Esophagus muscularis mucosa (tissue), 4 donors: Measurements from ENCODE around the gene PPP1R12C. TPM values are rescaled to one million over a fixed set of nuclear protein-coding genes. Genes with fewer than 3 reads are reported as not detected.

Experiments
- DNase-seq: peaks from one replicate; pipeline ENCODE4 v3.0.0-alpha.2; 2017; ENCODE audit errors: extremely low spot score
- H3K27ac ChIP-seq, 4 donors: fragments of 200-600 bp; sonication (generic); replicated peaks in 1 of 4; 1 replicate in 3 of 4; 2 replicates in 1 of 4; pipeline ENCODE4 v1.5.1; 2016 to 2019; ENCODE audit warnings: mild to moderate bottlenecking in 1 of 4
- H3K27me3 ChIP-seq, 4 donors: fragments of 200-600 bp; sonication (generic); one replicate each; pipeline versions ENCODE4 v1.5.1 to v1.6.0; 2016 to 2019
- H3K36me3 ChIP-seq, 4 donors: fragments of 200-600 bp; sonication (generic); one replicate each; pipeline ENCODE4 v1.5.1; 2016 to 2019
- H3K4me1 ChIP-seq, 4 donors: fragments of 200-600 bp; sonication (generic); one replicate each; pipeline ENCODE4 v1.5.1; 2016 to 2019
- H3K4me3 ChIP-seq, 4 donors: fragments of 200-600 bp; sonication (generic); 1 replicate in 2 of 4; 2 replicates in 2 of 4; pipeline ENCODE4 v1.5.1; 2016 to 2019; ENCODE audit warnings: mild to moderate bottlenecking in 4 of 4, moderate library complexity in 1 of 4
- H3K9me3 ChIP-seq, 4 donors: fragments of 200-600 bp; sonication (generic); 1 replicate in 3 of 4; 2 replicates in 1 of 4; pipeline ENCODE4 v1.5.1; 2016 to 2019
- EP300 ChIP-seq: sonication (generic); formaldehyde crosslinking; IDR thresholded peaks from one replicate; pipeline ENCODE4 v1.6.1; 2017; ENCODE audit warnings: antibody characterized with exemption
- POLR2A ChIP-seq: fragments of 450-650 bp; IDR thresholded peaks from one replicate; pipeline ENCODE4 v1.6.1; 2017; ENCODE audit warnings: antibody characterized with exemption, moderate library complexity, mild to moderate bottlenecking, low read depth
- POLR2AphosphoS5 ChIP-seq, 2 donors: sonication (generic); formaldehyde crosslinking; IDR thresholded peaks; one replicate each; pipeline ENCODE4 v1.6.1; 2017; ENCODE audit warnings: antibody characterized with exemption in 2 of 2
- WGBS: methylation state at CpG from one replicate; pipeline ENCODE4 v1.1.5; 2018; 5-methylcytosine and 5-hydroxymethylcytosine counted together
- intact Hi-C: fragments of 100-400 bp; cut with DNase I; formaldehyde crosslinking; loops from one replicate; pipeline ENCODE4 v1.15.1; 2023
- total RNA-seq, 4 donors: library from RNA; depleted of rRNA; stranded (reverse); fragments of >200 nt; gene quantifications; one replicate each; pipeline versions ENCODE4 v1.1.0 to v1.2.1, GENCODE V29; 2016
- TF ChIP-seq, protein P1 (sequence below), 3 experiments: fragments of 200-600 bp in 2 of 3; fragments of 450-650 bp in 1 of 3; sonication (generic) in 2 of 3; IDR thresholded peaks; one replicate each; pipeline ENCODE4 v1.5.1; 2017 to 2019; ENCODE audit warnings: antibody characterized with exemption in 3 of 3, mild to moderate bottlenecking in 2 of 3, moderate library complexity in 1 of 3

The PPP1R12C gene
- total RNA-seq, 4 donors from 2014 or later: 257 to 451 (median 351) TPM

DNA sequence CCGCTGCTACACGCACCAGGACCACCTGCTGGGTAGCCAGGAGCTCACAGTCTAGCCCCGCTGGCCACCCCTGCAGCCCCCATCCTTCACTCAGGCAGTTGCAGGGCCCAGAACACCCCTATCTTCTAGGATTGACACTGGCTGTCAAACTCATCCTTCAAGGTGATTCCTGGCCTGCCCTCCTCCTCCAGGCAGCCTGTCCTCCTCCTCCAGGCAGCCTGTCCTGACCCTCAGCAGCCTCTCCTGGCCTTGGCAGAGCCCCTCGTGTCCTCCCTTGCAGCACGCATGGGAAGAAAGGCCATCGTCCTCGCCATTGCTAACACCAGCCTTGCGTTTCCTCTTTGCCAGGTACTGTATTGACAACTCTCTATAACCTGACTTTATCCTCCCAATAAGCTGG, 45.5 kb downstream of the PPP1R12C start:
- H3K4me3 ChIP-seq: no peak overlapping the region
- peaks cover 0 to 15% (median 10%) of the 10 kb centered on the region in 4 donors for H3K4me1 ChIP-seq
- no peaks in the 10 kb centered on the region for H3K36me3 ChIP-seq
- intact Hi-C loops: no loop called here
- peaks cover 0 to 92% (median 30%) of the 10 kb centered on the region in 4 donors for H3K27me3 ChIP-seq
- TF ChIP-seq, protein P1, sequence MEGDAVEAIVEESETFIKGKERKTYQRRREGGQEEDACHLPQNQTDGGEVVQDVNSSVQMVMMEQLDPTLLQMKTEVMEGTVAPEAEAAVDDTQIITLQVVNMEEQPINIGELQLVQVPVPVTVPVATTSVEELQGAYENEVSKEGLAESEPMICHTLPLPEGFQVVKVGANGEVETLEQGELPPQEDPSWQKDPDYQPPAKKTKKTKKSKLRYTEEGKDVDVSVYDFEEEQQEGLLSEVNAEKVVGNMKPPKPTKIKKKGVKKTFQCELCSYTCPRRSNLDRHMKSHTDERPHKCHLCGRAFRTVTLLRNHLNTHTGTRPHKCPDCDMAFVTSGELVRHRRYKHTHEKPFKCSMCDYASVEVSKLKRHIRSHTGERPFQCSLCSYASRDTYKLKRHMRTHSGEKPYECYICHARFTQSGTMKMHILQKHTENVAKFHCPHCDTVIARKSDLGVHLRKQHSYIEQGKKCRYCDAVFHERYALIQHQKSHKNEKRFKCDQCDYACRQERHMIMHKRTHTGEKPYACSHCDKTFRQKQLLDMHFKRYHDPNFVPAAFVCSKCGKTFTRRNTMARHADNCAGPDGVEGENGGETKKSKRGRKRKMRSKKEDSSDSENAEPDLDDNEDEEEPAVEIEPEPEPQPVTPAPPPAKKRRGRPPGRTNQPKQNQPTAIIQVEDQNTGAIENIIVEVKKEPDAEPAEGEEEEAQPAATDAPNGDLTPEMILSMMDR (IDR thresholded peaks at IDR 0.05): no peak
- no peak for TF ChIP-seq EP300
- TF ChIP-seq POLR2A: no peak
- TF ChIP-seq POLR2AphosphoS5 (IDR thresholded peaks at IDR 0.05): no peak
- no peak overlapping the region for H3K27ac ChIP-seq
- no peak for DNase-seq
- 71% methylated on average over 8 of the region's 8 CpGs for WGBS
- peaks cover 0 to 7% (median 1%) of the 10 kb centered on the region in 4 donors for H3K9me3 ChIP-seq

DNA sequence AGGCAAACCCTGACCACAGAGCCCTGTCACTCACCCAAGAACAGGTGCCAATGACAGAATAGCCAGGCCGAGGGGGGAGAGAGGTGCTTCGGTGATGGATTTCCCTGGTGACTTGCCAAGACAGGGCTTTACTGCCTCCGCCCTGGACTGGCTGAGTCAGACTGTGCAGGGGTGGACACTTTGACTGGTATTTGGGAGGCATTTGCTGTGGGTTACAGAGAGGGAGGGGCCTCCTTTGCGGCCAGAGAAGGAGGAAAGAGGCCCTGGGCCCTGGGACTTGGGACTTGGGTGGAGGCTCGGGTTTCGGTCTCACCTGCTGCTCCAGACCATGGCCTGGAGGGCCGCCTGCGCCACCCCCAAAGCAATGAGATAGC, 46.3 kb downstream of the PPP1R12C start:
- TF ChIP-seq EP300 (no peak), POLR2AphosphoS5 (IDR thresholded peaks at IDR 0.05) (no peak), POLR2A (no peak)
- TF ChIP-seq, protein P1 (IDR thresholded peaks at IDR 0.05): no peak
- no peak for DNase-seq

DNA sequence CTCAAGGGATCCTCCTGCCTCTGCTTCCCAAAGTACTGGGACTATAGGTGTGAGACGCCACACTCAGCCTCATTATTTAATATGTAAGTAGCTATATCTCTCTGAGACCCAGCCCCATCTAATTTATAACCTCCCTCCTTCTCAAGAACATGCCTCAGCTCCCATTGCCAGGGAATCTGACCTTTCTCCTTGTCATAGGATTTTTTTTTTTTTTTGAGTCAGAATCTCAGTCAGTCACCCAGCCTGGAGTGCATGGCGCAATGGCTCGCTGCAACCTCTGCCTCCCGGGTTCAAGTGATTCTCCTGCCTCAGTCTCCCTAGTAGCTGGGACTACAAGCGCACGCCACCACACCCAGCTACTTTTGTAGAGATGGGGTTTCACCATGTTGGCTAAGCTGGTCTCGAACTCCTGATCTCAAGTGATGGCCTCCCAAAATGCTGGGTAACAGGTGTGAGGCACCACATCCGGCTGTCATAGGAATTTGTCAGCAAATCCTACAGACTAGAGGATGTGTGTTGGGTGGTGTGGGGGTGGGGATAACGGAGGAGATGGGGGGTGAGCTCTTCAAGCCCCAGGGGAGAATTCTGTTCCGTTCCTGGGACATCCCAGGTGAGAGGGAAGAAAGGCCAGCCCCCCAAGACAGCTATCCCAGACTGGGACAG, 46.8 kb downstream of the PPP1R12C start:
- 96% methylated on average over 9 of the region's 10 CpGs for WGBS
- H3K27ac ChIP-seq: no peak overlapping the region
- H3K9me3 ChIP-seq: peaks cover 0 to 7% (median 1%) of the 10 kb centered on the region in 4 donors
- no peaks in the 10 kb centered on the region for H3K36me3 ChIP-seq
- DNase-seq: no peak
- H3K27me3 ChIP-seq: peaks cover 0 to 90% (median 30%) of the 10 kb centered on the region in 4 donors
- intact Hi-C loops: no loop called here
- no peak overlapping the region for H3K4me3 ChIP-seq
- peaks cover 0 to 15% (median 10%) of the 10 kb centered on the region in 4 donors for H3K4me1 ChIP-seq
- TF ChIP-seq, protein P1 (IDR thresholded peaks at IDR 0.05): no peak
- TF ChIP-seq EP300 (no peak), POLR2AphosphoS5 (IDR thresholded peaks at IDR 0.05) (no peak), POLR2A (no peak)

More for the DNA sequence above, 46.3 kb downstream of the PPP1R12C start:
- intact Hi-C loops: no loop called here
- 37% methylated on average over 4 of the region's 8 CpGs for WGBS
- peaks cover 0 to 7% (median 1%) of the 10 kb centered on the region in 4 donors for H3K9me3 ChIP-seq
- no peak overlapping the region for H3K27ac ChIP-seq
- H3K36me3 ChIP-seq: no peaks in the 10 kb centered on the region
- H3K4me3 ChIP-seq: no peak overlapping the region
- peaks cover 0 to 15% (median 10%) of the 10 kb centered on the region in 4 donors for H3K4me1 ChIP-seq
- H3K27me3 ChIP-seq: peaks cover 0 to 89% (median 30%) of the 10 kb centered on the region in 4 donors

DNA sequence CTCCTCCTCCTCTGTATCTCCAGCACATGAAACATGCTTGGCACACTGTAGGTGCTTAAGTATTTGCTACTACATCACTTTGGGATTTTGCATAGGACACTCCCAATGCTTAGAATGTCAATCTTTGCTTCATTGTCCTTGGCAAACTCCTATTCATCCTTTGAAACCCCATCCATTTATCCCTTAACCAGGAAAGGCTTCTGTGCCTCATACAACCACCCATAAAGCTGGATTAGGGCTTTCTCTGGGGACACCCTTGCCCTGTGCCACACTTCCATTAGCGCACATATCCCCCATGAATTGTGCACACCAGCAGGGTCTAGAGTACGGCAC, 47.6 kb downstream of the PPP1R12C start:
- peaks cover 0 to 15% (median 10%) of the 10 kb centered on the region in 4 donors for H3K4me1 ChIP-seq
- WGBS: 90% methylated on average over 2 of the region's 2 CpGs
- H3K36me3 ChIP-seq: no peaks in the 10 kb centered on the region
- DNase-seq: no peak
- TF ChIP-seq EP300 (no peak), POLR2AphosphoS5 (IDR thresholded peaks at IDR 0.05) (no peak), POLR2A (no peak)
- TF ChIP-seq, protein P1 (IDR thresholded peaks at IDR 0.05): no peak
- no peak overlapping the region for H3K27ac ChIP-seq
- intact Hi-C loops: no loop called here
- peaks cover 0 to 7% (median 1%) of the 10 kb centered on the region in 4 donors for H3K9me3 ChIP-seq
- peaks cover 0 to 90% (median 30%) of the 10 kb centered on the region in 4 donors for H3K27me3 ChIP-seq
- H3K4me3 ChIP-seq: no peak overlapping the region
